K562 (cell line): Measurements from ENCODE around the gene FXYD3. TPM values are rescaled to one million over a fixed set of nuclear protein-coding genes. Genes with fewer than 3 reads are reported as not detected.

ENCODE experiments used
- BHLHE40 ChIP-seq: IDR thresholded peaks from 2 replicates; pipeline ENCODE4 v1.6.1; 2011; ENCODE audit warnings: low read length, improper control_type of control experiment
- CBX8 ChIP-seq: fragments of 200-600 bp; sonication (generic); IDR thresholded peaks from 2 replicates; pipeline ENCODE4 v1.6.1; 2012; ENCODE audit warnings: borderline replicate concordance, mixed run types, low read depth, mild to moderate bottlenecking, moderate library complexity, mixed read lengths, low read length, control low read depth, inconsistent platforms; ENCODE audit not compliant: poor library complexity, severe bottlenecking; ENCODE audit errors: extremely low read depth
- DLX4 ChIP-seq: fragments of 250-450 bp; sonication (Bioruptor Pico); IDR thresholded peaks from 2 replicates; pipeline ENCODE4 v1.6.1; 2021; ENCODE audit warnings: mild to moderate bottlenecking
- ELF4 ChIP-seq: fragments of 450-650 bp; formaldehyde crosslinking; IDR thresholded peaks from 2 replicates; pipeline ENCODE4 v1.4.0; 2022; ENCODE audit warnings: missing genetic modification characterization
- ESRRB ChIP-seq: fragments of 250-450 bp; sonication (Bioruptor Pico); IDR thresholded peaks from 2 replicates; pipeline ENCODE4 v1.5.0; 2020; ENCODE audit warnings: mild to moderate bottlenecking, moderate library complexity, borderline replicate concordance
- ETS2 ChIP-seq: IDR thresholded peaks from 2 replicates; pipeline ENCODE4 v1.6.1; 2016; ENCODE audit warnings: borderline replicate concordance, missing genetic modification characterization, mild to moderate bottlenecking, moderate library complexity, missing compliant biosample characterization; ENCODE audit not compliant: poor library complexity, severe bottlenecking
- FOXK1 ChIP-seq: sonication (generic); formaldehyde crosslinking; IDR thresholded peaks from 2 replicates; pipeline ENCODE4 v1.8.0; 2022; ENCODE audit warnings: missing genetic modification reagents, mild to moderate bottlenecking, borderline replicate concordance
- HNRNPK ChIP-seq: fragments of 200-400 bp; formaldehyde crosslinking; IDR thresholded peaks from one replicate; pipeline ENCODE4 v1.6.1; 2018; ENCODE audit warnings: mild to moderate bottlenecking, low read depth, low read length; ENCODE audit not compliant: poor library complexity, severe bottlenecking
- KAT8 ChIP-seq: fragments of 450-650 bp; IDR thresholded peaks from 2 replicates; pipeline ENCODE4 v1.6.1; 2016; ENCODE audit warnings: low read depth, mild to moderate bottlenecking
- KDM1A ChIP-seq, 2 experiments: fragments of 450-650 bp; IDR thresholded peaks; 2 replicates each; pipeline ENCODE4 v1.6.1; 2016; ENCODE audit warnings: mild to moderate bottlenecking in 2 of 2
- KHSRP ChIP-seq: fragments of 450-650 bp; IDR thresholded peaks from 2 replicates; pipeline ENCODE4 v1.6.1; 2017
- MCM7 ChIP-seq, 2 experiments: fragments of 450-650 bp; IDR thresholded peaks; 2 replicates each; pipeline ENCODE4 v1.6.1; 2016 to 2018
- POLR2G ChIP-seq: fragments of 200-400 bp; formaldehyde crosslinking; IDR thresholded peaks from 2 replicates; pipeline ENCODE4 v1.6.1; 2017; ENCODE audit warnings: low read depth, mild to moderate bottlenecking, antibody characterized with exemption, low read length, moderate library complexity
- RFX7 ChIP-seq: fragments of 250-450 bp; sonication (Bioruptor Pico); IDR thresholded peaks from 2 replicates; pipeline ENCODE4 v1.5.1; 2021; ENCODE audit warnings: mild to moderate bottlenecking
- RREB1 ChIP-seq: fragments of 250-450 bp; sonication (Bioruptor Pico); IDR thresholded peaks from 2 replicates; pipeline ENCODE4 v1.4.0; 2020
- SLC30A9 ChIP-seq: fragments of 250-450 bp; sonication (Bioruptor Pico); IDR thresholded peaks from 2 replicates; pipeline ENCODE4 v1.8.0; 2022; ENCODE audit warnings: mild to moderate bottlenecking, moderate library complexity
- SNIP1 ChIP-seq: fragments of 450-650 bp; IDR thresholded peaks from 2 replicates; pipeline ENCODE4 v1.7.1; 2017; ENCODE audit warnings: low read depth, mild to moderate bottlenecking
- SRF ChIP-seq, 2 experiments: fragments of 250-450, 450-650 bp in 1 of 2; sonication (Bioruptor Pico) in 1 of 2; sonication (generic) in 1 of 2; formaldehyde crosslinking; IDR thresholded peaks; 2 replicates each; pipeline versions ENCODE4 v1.5.0 to v1.5.1; 2020 to 2022; ENCODE audit warnings: mild to moderate bottlenecking in 1 of 2, missing genetic modification reagents in 1 of 2
- TCF3 ChIP-seq: sonication (generic); formaldehyde crosslinking; IDR thresholded peaks from 2 replicates; pipeline ENCODE4 v1.4.0; 2020; ENCODE audit warnings: mild to moderate bottlenecking, missing genetic modification reagents
- ZNF124 ChIP-seq: sonication (generic); formaldehyde crosslinking; IDR thresholded peaks from 2 replicates; pipeline ENCODE4 v1.8.1; 2022; ENCODE audit warnings: missing genetic modification reagents
- ZNF253 ChIP-seq: fragments of 250-450 bp; sonication (Bioruptor Pico); conservative IDR thresholded peaks from 2 replicates; pipeline ENCODE4 v1.6.1; 2021; ENCODE audit warnings: mild to moderate bottlenecking
- ZNF764 ChIP-seq: fragments of 250-450 bp; sonication (Bioruptor Pico); IDR thresholded peaks from 2 replicates; pipeline ENCODE4 v1.4.0; 2020; ENCODE audit warnings: low read depth, mild to moderate bottlenecking, moderate library complexity
- ZNF79 ChIP-seq: fragments of 250-450 bp; sonication (Bioruptor Pico); IDR thresholded peaks from 2 replicates; pipeline ENCODE4 v1.4.0; 2020; ENCODE audit warnings: low read depth, mild to moderate bottlenecking, moderate library complexity
- ZZZ3 ChIP-seq: fragments of 450-650 bp; IDR thresholded peaks from 2 replicates; pipeline ENCODE4 v1.6.1; 2016; ENCODE audit warnings: antibody characterized with exemption, mild to moderate bottlenecking, moderate library complexity
- polyA plus RNA-seq, 8 experiments: library from polyadenylated mRNA; depleted of rRNA in 4 of 8; stranded (reverse) in 5 of 8; unstranded in 3 of 8; fragments of >200 nt; fragmentation: Nextera tagmentation in 2 of 8; fragmentation: Illumina TruSeq in 1 of 8; extraction: Ambion mirVana in 2 of 8; extraction: Trizol in 1 of 8; gene quantifications; 2 replicates each; pipeline versions ENCODE4 v1.2.1 to v1.2.3, GENCODE V29; 2011 to 2014; ENCODE audit warnings: inconsistent platforms in 1 of 8, missing spikeins in 1 of 8
- total RNA-seq, 7 experiments: library from RNA; depleted of rRNA in 6 of 7; stranded (reverse); fragments of >200 nt in 6 of 7; fragmentation: Illumina TruSeq in 2 of 7; extraction: Trizol in 2 of 7; gene quantifications; 2 replicates each; pipeline versions ENCODE4 v1.2.1 to v1.2.3, GENCODE V29; 2011 to 2021; ENCODE audit warnings: low replicate concordance in 1 of 7

Gene FXYD3
- total and polyA plus RNA-seq, 9 of the 15 experiments (the other 6 are each of a cell fraction or from before 2014, with no cell fraction given): 0.24 TPM; not detected in 8

- peak; percentile 97 for TF ChIP-seq RREB1 (CRISPR knock-in tag)
- TF ChIP-seq SLC30A9 (CRISPR knock-in tag): no peak
- TF ChIP-seq KDM1A (IDR thresholded peaks at IDR 0.05): peak; percentile 91 to 96
- no peak for TF ChIP-seq RFX7 (CRISPR knock-in tag)
- TF ChIP-seq ZNF79 (CRISPR knock-in tag): no peak
- TF ChIP-seq HNRNPK: no peak
- no peak for TF ChIP-seq ZZZ3
- TF ChIP-seq ZNF124 (CRISPR knock-in tag): no peak
- TF ChIP-seq ETS2 (tag): no peak
- no peak for TF ChIP-seq DLX4 (CRISPR knock-in tag)
- TF ChIP-seq POLR2G: peak; percentile 28; the same call in 1 of the 2 replicates
- TF ChIP-seq CBX8: no peak
- TF ChIP-seq KAT8: no peak
- no peak for TF ChIP-seq TCF3 (CRISPR knock-in tag)
- no peak for TF ChIP-seq ELF4 (CRISPR knock-in tag)
- TF ChIP-seq MCM7 (IDR thresholded peaks at IDR 0.05): no peak
- no peak for TF ChIP-seq ESRRB (CRISPR knock-in tag)
- TF ChIP-seq ZNF253 (CRISPR knock-in tag): no peak
- no peak for TF ChIP-seq ZNF764 (CRISPR knock-in tag)
- no peak for TF ChIP-seq SNIP1
- TF ChIP-seq BHLHE40: 0 out of 2 replicates have a peak, but pooled peaks have one; percentile 3
- no peak for TF ChIP-seq SRF (CRISPR knock-in tag; IDR thresholded peaks at IDR 0.05)
- no peak for TF ChIP-seq FOXK1 (CRISPR knock-in tag)
- no peak for TF ChIP-seq KHSRP
Measured at GRCh38 chr19:35144600-35145436, 29.2 kb downstream of the FXYD3 start (continued).
